Activated CD8-positive, alpha-beta T cell treated with anti-CD3 and anti-CD28 coated beads for 36 hours (primary cell): ENCODE measurements around the gene OXLD1. TPM values are rescaled to one million over a fixed set of nuclear protein-coding genes. Genes with fewer than 3 reads are reported as not detected.

Experiments used
- ATAC-seq: fragments of 200-7000 bp; cut with Tn5 transposase; one replicate; pipeline ENCODE4 v1.10.0; 2021; ENCODE audit warnings: mild to moderate bottlenecking, moderate library complexity
- CTCF ChIA-PET: fragments of 350-600 bp; sonication (Branson Sonifier 250); formaldehyde crosslinking; loops from one replicate; lab custom pipeline; 2021; ENCODE audit warnings: antibody characterized with exemption; lab: Charles Lee
- POLR2A ChIA-PET: fragments of 350-600 bp; sonication (Branson Sonifier 250); formaldehyde crosslinking; loops from one replicate; lab custom pipeline; 2021; ENCODE audit warnings: antibody characterized with exemption; lab: Charles Lee
- DNase-seq: peaks from one replicate; pipeline ENCODE4 v3.0.0-alpha.2; 2020
- H3K27ac Mint-ChIP-seq: one replicate; pipeline ENCODE4 v1.8.0; 2021; ENCODE audit warnings: mild to moderate bottlenecking, mixed read lengths
- H3K27me3 Mint-ChIP-seq: one replicate; pipeline ENCODE4 v1.8.0; 2021; ENCODE audit warnings: mixed read lengths
- H3K36me3 Mint-ChIP-seq: one replicate; pipeline ENCODE4 v1.8.0; 2021; ENCODE audit warnings: low read depth, mixed read lengths
- H3K4me1 Mint-ChIP-seq: one replicate; pipeline ENCODE4 v1.8.0; 2021; ENCODE audit warnings: low read depth, mixed read lengths
- H3K4me3 Mint-ChIP-seq: one replicate; pipeline ENCODE4 v1.8.0; 2021; ENCODE audit warnings: mild to moderate bottlenecking, moderate library complexity, mixed read lengths
- H3K9me3 Mint-ChIP-seq: one replicate; pipeline ENCODE4 v1.8.0; 2021; ENCODE audit warnings: mixed read lengths
- CTCF ChIP-seq: fragments of 200-600 bp; IDR thresholded peaks from one replicate; pipeline ENCODE4 v1.8.0; 2022; ENCODE audit warnings: antibody characterized with exemption, mild to moderate bottlenecking
- intact Hi-C: fragments of 100-400 bp; cut with micrococcal nuclease; formaldehyde crosslinking; loops from one replicate; pipeline ENCODE4 v1.10.0; 2022
- total RNA-seq, 2 experiments: library from RNA; stranded (reverse); gene quantifications; one replicate each; pipeline ENCODE4 v1.2.3, GENCODE V29; 2021

OXLD1 gene
- total RNA-seq, 2 experiments from 2014 or later, result 50.1 to 52.6 TPM

GRCh38 chr17:81650951-81651350, 15.5 kb downstream of the OXLD1 start:
- DNase-seq, result no peak

GRCh38 chr17:81648707-81649085, 17.7 kb downstream of the OXLD1 start:
- H3K4me3 Mint-ChIP-seq, result no peak overlapping the region
- DNase-seq (no peak), ATAC-seq (no peak)
- no peak overlapping the region for H3K27ac Mint-ChIP-seq
- peaks cover 17% of the 10 kb centered on the region for H3K27me3 Mint-ChIP-seq
- intact Hi-C loops, result no loop called here
- H3K4me1 Mint-ChIP-seq, result peaks cover 7% of the 10 kb centered on the region
- POLR2A ChIA-PET, result interaction anchor here (0.7 to 1.0 kb wide), 2 partner anchors 19 to 36 kb away, joined by 5 to 6 read pairs; no protein-coding TSS in a partner anchor
- no peak for TF ChIP-seq CTCF
- H3K36me3 Mint-ChIP-seq, result peaks cover 2% of the 10 kb centered on the region
- no peaks in the 10 kb centered on the region for H3K9me3 Mint-ChIP-seq
- CTCF ChIA-PET, result no interaction called here

More at GRCh38 chr17:81650951-81651350, 15.5 kb downstream of the OXLD1 start:
- H3K4me1 Mint-ChIP-seq, result peaks cover 13% of the 10 kb centered on the region
- H3K4me3 Mint-ChIP-seq, result no peak overlapping the region
- no peaks in the 10 kb centered on the region for H3K9me3 Mint-ChIP-seq
- ATAC-seq, result no peak
- ChIA-PET CTCF (no interaction called here), POLR2A (interaction anchor here (0.6 kb wide), 1 partner anchor 20 kb away, joined by 3 read pairs; no protein-coding TSS in a partner anchor)
- no peak for TF ChIP-seq CTCF
- peaks cover 17% of the 10 kb centered on the region for H3K27me3 Mint-ChIP-seq
- H3K27ac Mint-ChIP-seq, result no peak overlapping the region
- peaks cover 2% of the 10 kb centered on the region for H3K36me3 Mint-ChIP-seq
- intact Hi-C loops, result no loop called here

GRCh38 chr17:81648013-81648706, 18.2 kb downstream of the OXLD1 start:
- DNase-seq (no peak), ATAC-seq (no peak)
- ChIA-PET POLR2A (no interaction called here), CTCF (no interaction called here)
- Mint-ChIP-seq H3K27me3 (peaks cover 17% of the 10 kb centered on the region), H3K36me3 (peaks cover 2% of the 10 kb centered on the region), H3K27ac (no peak overlapping the region), H3K9me3 (no peaks in the 10 kb centered on the region), H3K4me3 (no peak overlapping the region), H3K4me1 (peaks cover 2% of the 10 kb centered on the region)
- intact Hi-C loops, result no loop called here
- no peak for TF ChIP-seq CTCF

GRCh38 chr17:81647640-81648012, 18.8 kb downstream of the OXLD1 start:
- H3K27me3 Mint-ChIP-seq, result peaks cover 17% of the 10 kb centered on the region
- ATAC-seq (no peak), DNase-seq (no peak)
- TF ChIP-seq CTCF, result no peak
- intact Hi-C loops, result no loop called here
- CTCF ChIA-PET, result no interaction called here
- peaks cover 2% of the 10 kb centered on the region for H3K36me3 Mint-ChIP-seq
- no peaks in the 10 kb centered on the region for H3K9me3 Mint-ChIP-seq
- no peak overlapping the region for H3K27ac Mint-ChIP-seq
- H3K4me1 Mint-ChIP-seq, result no peaks in the 10 kb centered on the region
- POLR2A ChIA-PET, result interaction anchor here (1.2 kb wide), 1 partner anchor 18 kb away, joined by 3 read pairs; no protein-coding TSS in a partner anchor
- H3K4me3 Mint-ChIP-seq, result no peak overlapping the region

GRCh38 chr17:81646869-81647600, 19.4 kb downstream of the OXLD1 start:
- H3K27me3 Mint-ChIP-seq, result peaks cover 17% of the 10 kb centered on the region
- ChIA-PET POLR2A (interaction anchor here (0.9 to 1.2 kb wide), 3 partner anchors 10 to 19 kb away, joined by 3 to 6 read pairs (median 3); partner anchors contain the start of genes NPLOC4 and TSPAN10), CTCF (no interaction called here)
- DNase-seq, result no peak
- H3K4me1 Mint-ChIP-seq, result no peaks in the 10 kb centered on the region
- no peaks in the 10 kb centered on the region for H3K9me3 Mint-ChIP-seq
- intact Hi-C loops, result no loop called here
- no peak for TF ChIP-seq CTCF
- ATAC-seq, result no peak
- no peak overlapping the region for H3K4me3 Mint-ChIP-seq
- H3K36me3 Mint-ChIP-seq, result peaks cover 2% of the 10 kb centered on the region
- no peak overlapping the region for H3K27ac Mint-ChIP-seq
